Adrenal gland (tissue), 12 donors: ENCODE data around the gene SMAD7. TPM values are rescaled to one million over a fixed set of nuclear protein-coding genes. Genes with fewer than 3 reads are reported as not detected.

Experiments
- DNase-seq, 7 donors: peaks; one replicate each; pipeline ENCODE4 v3.0.0-alpha.2; 2019 to 2020
- H3K27ac ChIP-seq, 5 donors: fragments of 200-600 bp; sonication (generic) in 4 of 5; 1 replicate in 3 of 5; 2 replicates in 2 of 5; pipeline versions ENCODE4 v1.5.1 to v1.8.0; 2016 to 2020; ENCODE audit warnings: mild to moderate bottlenecking in 1 of 5
- H3K27me3 ChIP-seq: fragments of 200-600 bp; 2 replicates; pipeline ENCODE4 v1.8.0; 2021
- H3K36me3 ChIP-seq, 2 donors: fragments of 200-600 bp; replicated peaks in 1 of 2; 1 replicate in 1 of 2; 2 replicates in 1 of 2; pipeline versions ENCODE4 v1.5.1 to v1.8.0; 2018 to 2022
- H3K4me1 ChIP-seq, 2 donors: fragments of 200-600 bp; replicated peaks in 1 of 2; 1 replicate in 1 of 2; 2 replicates in 1 of 2; pipeline versions ENCODE4 v1.5.1 to v1.8.0; 2018 to 2021
- H3K4me3 ChIP-seq, 4 donors: fragments of 200-600 bp; sonication (generic) in 3 of 4; one replicate each; pipeline ENCODE4 v1.5.1; 2016 to 2018
- H3K9me3 ChIP-seq, 3 donors: fragments of 200-600 bp; sonication (generic) in 1 of 3; replicated peaks in 1 of 3; 1 replicate in 2 of 3; 2 replicates in 1 of 3; pipeline versions ENCODE4 v1.5.1 to v1.8.0; 2016 to 2021
- POLR2A ChIP-seq, 2 donors: fragments of 450-650 bp; IDR thresholded peaks; one replicate each; pipeline ENCODE4 v1.6.1; 2017; ENCODE audit warnings: antibody characterized with exemption in 2 of 2, mild to moderate bottlenecking in 2 of 2, moderate library complexity in 1 of 2
- WGBS, 4 donors: extraction: QIAGEN DNeasy Blood & Tissue Kit in 2 of 4; methylation state at CpG; one replicate each; pipeline versions ENCODE4 v1.1.5 to v1.1.7; 2013 to 2017; 5-methylcytosine and 5-hydroxymethylcytosine counted together
- intact Hi-C, 2 donors: fragments of 100-400 bp; cut with DNase I; formaldehyde crosslinking; loops; one replicate each; pipeline versions ENCODE4 v1.14.1 to v1.15.0; 2022 to 2023
- polyA plus RNA-seq, 3 donors: library from polyadenylated mRNA; stranded (reverse); fragments of 200-250 nt in 2 of 3; fragments of 350-450 nt in 1 of 3; fragmentation: Illumina TruSeq in 1 of 3; extraction: RNeasy Lipid Tissue Mini Kit (QIAGEN cat#74804) in 1 of 3; gene quantifications; one replicate each; pipeline ENCODE4 v1.2.3, GENCODE V29; 2013 to 2014
- total RNA-seq, 9 donors: library from RNA; depleted of rRNA in 4 of 9; stranded (reverse); fragments of >200 nt in 4 of 9; fragments of 120-200 nt in 1 of 9; fragmentation: NEBNext Ultra II Directional in 1 of 9; extraction: Animal tissue kit (Norgen Biotek cat#: 25700) in 1 of 9; gene quantifications; one replicate each; pipeline versions ENCODE4 v1.1.0 to v1.2.4, GENCODE V29; 2013 to 2023
- TF ChIP-seq, protein P1 (sequence below), 6 experiments: fragments of 450-650 bp in 4 of 6; fragments of 200-600 bp in 2 of 6; sonication (generic) in 1 of 6; IDR thresholded peaks; 1 replicate in 5 of 6; 2 replicates in 1 of 6; pipeline versions ENCODE4 v1.5.1 to v1.8.0; 2016 to 2021; ENCODE audit warnings: antibody characterized with exemption in 6 of 6, mild to moderate bottlenecking in 2 of 6, moderate library complexity in 1 of 6
- donor health status: healthy with polysubstance abuse.
- donor health status: Bipolar disorder and iron deficiency.
- donor health status: DM: yes; HTN: yes; CAD: no.
- donor health status: DM: no; HTN: no; CAD: no.
- donor health status: DM: no; HTN: no; CAD: no.
- donor health status: DM: yes; HTN: yes; CAD: no.

The SMAD7 gene
- total and polyA plus RNA-seq, 12 donors = 6.1 to 68.3 (median 16.8) TPM

- peaks cover 21 to 53% of the 10 kb centered on the region in 2 donors for H3K4me1 ChIP-seq
- DNase-seq = no peak
- intact Hi-C loops = no loop called here
- no peak overlapping the region for H3K4me3 ChIP-seq
- no peak for TF ChIP-seq POLR2A (IDR thresholded peaks at IDR 0.05)
- TF ChIP-seq, protein P1, sequence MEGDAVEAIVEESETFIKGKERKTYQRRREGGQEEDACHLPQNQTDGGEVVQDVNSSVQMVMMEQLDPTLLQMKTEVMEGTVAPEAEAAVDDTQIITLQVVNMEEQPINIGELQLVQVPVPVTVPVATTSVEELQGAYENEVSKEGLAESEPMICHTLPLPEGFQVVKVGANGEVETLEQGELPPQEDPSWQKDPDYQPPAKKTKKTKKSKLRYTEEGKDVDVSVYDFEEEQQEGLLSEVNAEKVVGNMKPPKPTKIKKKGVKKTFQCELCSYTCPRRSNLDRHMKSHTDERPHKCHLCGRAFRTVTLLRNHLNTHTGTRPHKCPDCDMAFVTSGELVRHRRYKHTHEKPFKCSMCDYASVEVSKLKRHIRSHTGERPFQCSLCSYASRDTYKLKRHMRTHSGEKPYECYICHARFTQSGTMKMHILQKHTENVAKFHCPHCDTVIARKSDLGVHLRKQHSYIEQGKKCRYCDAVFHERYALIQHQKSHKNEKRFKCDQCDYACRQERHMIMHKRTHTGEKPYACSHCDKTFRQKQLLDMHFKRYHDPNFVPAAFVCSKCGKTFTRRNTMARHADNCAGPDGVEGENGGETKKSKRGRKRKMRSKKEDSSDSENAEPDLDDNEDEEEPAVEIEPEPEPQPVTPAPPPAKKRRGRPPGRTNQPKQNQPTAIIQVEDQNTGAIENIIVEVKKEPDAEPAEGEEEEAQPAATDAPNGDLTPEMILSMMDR (IDR thresholded peaks at IDR 0.05) = no peak
- WGBS, 4 donors = 89 to 94% (median 93%) methylated on average over 9 of the region's 9 CpGs
- H3K27me3 ChIP-seq = no peaks in the 10 kb centered on the region
- H3K9me3 ChIP-seq = no peaks in the 10 kb centered on the region
- H3K27ac ChIP-seq = no peak overlapping the region
- peaks cover 0 to 17% of the 10 kb centered on the region in 2 donors for H3K36me3 ChIP-seq
Measured at GRCh38 chr18:48918660-48919456, 31.9 kb downstream of the SMAD7 start.

GRCh38 chr18:48917579-48918517, 32.9 kb downstream of the SMAD7 start:
- 79 to 82% (median 80%) methylated on average over 25 to 26 of the region's 26 CpGs for whole genome bisulfite sequencing, 4 donors
- intact Hi-C loops = no loop called here
- H3K36me3 ChIP-seq = peaks cover 0 to 17% of the 10 kb centered on the region in 2 donors
- H3K9me3 ChIP-seq = no peaks in the 10 kb centered on the region
- no peak overlapping the region for H3K4me3 ChIP-seq
- H3K27ac ChIP-seq = no peak overlapping the region
- peaks cover 11 to 43% of the 10 kb centered on the region in 2 donors for H3K4me1 ChIP-seq
- TF ChIP-seq POLR2A (IDR thresholded peaks at IDR 0.05) = no peak
- TF ChIP-seq, protein P1 (IDR thresholded peaks at IDR 0.05) = no peak
- H3K27me3 ChIP-seq = no peaks in the 10 kb centered on the region
- no peak for DNase-seq

GRCh38 chr18:48915626-48916425, 34.9 kb downstream of the SMAD7 start:
- DNase-seq = peak in 1 of 7 donors; percentile 15
- no peak overlapping the region for H3K27ac ChIP-seq
- peaks cover 0 to 9% of the 10 kb centered on the region in 2 donors for H3K36me3 ChIP-seq
- WGBS, 4 donors = 76 to 89% (median 82%) methylated on average over 8 to 10 of the region's 10 CpGs
- H3K9me3 ChIP-seq = no peaks in the 10 kb centered on the region
- intact Hi-C loops = no loop called here
- no peaks in the 10 kb centered on the region for H3K27me3 ChIP-seq
- peaks cover 7 to 30% of the 10 kb centered on the region in 2 donors for H3K4me1 ChIP-seq
- H3K4me3 ChIP-seq = no peak overlapping the region
- TF ChIP-seq, protein P1 (IDR thresholded peaks at IDR 0.05) = no peak
- TF ChIP-seq POLR2A (IDR thresholded peaks at IDR 0.05) = no peak
